WI38 (cell line): ENCODE measurements around the gene MRPL40.

Experiments
- H3K4me3 ChIP-seq: 2 replicates; pipeline ENCODE4 v1.5.1; 2011; ENCODE audit warnings: low read depth, mild to moderate bottlenecking, control low read depth, low read length
- TF ChIP-seq, protein P1 (sequence below): IDR thresholded peaks from 2 replicates; pipeline ENCODE4 v1.5.1; 2012; ENCODE audit warnings: low read depth, mild to moderate bottlenecking, control low read depth, low read length

The MRPL40 gene

DNA sequence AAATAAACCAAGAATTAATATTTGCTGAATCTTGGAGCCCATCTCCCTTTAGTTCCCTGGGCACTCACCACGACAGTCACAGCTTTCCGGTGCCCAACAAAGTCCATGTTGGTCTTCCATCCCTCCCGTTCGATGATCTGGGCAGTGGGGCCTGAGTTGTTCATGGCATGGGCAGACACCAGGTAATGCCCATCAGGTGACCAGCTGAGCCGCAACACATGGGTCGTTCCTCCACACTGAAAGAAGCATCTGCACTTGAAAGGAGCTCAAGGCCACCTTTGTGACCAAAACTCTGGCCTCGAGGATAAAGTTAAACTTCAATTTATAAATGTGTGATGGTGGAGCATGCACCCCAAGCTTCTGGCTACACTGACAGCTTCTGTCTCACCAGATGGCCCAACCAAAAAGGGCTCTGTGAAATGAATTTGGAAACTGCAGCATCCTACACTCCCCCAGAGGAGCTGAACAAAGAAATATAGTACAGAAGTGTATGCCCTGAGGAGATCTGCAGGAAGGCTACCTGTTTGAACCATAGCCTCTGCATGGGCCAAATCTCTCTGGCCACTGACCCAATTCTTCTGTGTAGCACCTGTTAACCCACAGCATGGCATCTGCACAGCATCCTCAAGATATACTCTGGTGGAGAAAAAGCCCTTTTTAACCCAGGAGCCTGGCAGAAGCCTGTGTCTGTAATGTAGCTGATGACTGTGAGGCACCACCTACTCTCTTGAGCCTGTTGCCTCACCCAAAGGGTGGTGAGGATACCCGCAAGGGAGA lies 37.9 kb upstream of the MRPL40 start:
- no peak overlapping the region for H3K4me3 ChIP-seq
- TF ChIP-seq, protein P1, sequence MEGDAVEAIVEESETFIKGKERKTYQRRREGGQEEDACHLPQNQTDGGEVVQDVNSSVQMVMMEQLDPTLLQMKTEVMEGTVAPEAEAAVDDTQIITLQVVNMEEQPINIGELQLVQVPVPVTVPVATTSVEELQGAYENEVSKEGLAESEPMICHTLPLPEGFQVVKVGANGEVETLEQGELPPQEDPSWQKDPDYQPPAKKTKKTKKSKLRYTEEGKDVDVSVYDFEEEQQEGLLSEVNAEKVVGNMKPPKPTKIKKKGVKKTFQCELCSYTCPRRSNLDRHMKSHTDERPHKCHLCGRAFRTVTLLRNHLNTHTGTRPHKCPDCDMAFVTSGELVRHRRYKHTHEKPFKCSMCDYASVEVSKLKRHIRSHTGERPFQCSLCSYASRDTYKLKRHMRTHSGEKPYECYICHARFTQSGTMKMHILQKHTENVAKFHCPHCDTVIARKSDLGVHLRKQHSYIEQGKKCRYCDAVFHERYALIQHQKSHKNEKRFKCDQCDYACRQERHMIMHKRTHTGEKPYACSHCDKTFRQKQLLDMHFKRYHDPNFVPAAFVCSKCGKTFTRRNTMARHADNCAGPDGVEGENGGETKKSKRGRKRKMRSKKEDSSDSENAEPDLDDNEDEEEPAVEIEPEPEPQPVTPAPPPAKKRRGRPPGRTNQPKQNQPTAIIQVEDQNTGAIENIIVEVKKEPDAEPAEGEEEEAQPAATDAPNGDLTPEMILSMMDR, result no peak

GRCh38 chr22:19395276-19395675 lies 37.1 kb upstream of the MRPL40 start:
- H3K4me3 ChIP-seq, result no peak overlapping the region
- TF ChIP-seq, protein P1, result no peak

DNA sequence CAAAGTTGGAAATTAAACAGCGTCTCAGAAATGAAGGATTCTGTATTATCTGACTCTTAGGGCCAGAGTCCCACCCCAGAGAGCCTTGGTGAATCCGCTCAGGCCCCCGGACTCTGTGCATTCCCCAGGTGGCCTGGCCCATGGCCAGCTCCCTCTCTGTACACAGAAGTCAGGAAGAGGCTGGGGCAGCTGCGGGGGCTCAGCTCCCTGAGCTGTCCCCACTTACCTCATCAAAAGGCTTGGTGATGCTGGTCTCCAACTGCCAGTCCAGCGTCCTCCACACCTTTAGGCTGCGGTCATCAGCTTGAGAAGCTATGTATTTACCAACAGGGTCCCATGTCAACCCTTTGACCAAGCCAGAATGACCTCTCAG lies 35.8 kb upstream of the MRPL40 start:
- TF ChIP-seq, protein P1, result no peak
- no peak overlapping the region for H3K4me3 ChIP-seq

GRCh38 chr22:19396934-19397733 lies 35.2 kb upstream of the MRPL40 start:
- TF ChIP-seq, protein P1, result no peak

GRCh38 chr22:19397734-19398104 lies 34.6 kb upstream of the MRPL40 start:
- no peak overlapping the region for H3K4me3 ChIP-seq
- TF ChIP-seq, protein P1, result no peak

More at GRCh38 chr22:19396934-19397733, 35.2 kb upstream of the MRPL40 start:
- H3K4me3 ChIP-seq, result no peak overlapping the region

- TF ChIP-seq, protein P1, result no peak
- no peak overlapping the region for H3K4me3 ChIP-seq
These were observed 34.1 kb upstream of the MRPL40 start for GRCh38 chr22:19398206-19398605.

DNA sequence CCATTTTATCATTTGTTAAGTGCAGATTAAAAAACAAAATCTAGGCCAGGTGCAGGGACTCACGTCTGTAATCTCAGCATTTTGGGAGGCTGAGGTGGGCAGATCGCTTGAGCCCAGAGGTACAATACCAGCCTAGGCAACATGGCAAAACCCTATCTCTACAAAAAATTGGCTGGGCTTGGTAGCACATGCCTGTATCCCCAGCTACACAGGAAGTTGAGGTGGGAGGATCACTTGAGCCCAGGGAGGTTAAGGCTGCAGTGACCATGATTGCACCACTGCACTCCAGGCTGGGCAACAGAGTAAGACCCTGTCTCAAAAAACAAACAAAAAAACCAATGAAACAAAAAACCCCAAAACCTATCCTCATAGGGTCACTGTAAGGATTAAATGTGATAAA lies 33.7 kb upstream of the MRPL40 start:
- H3K4me3 ChIP-seq, result no peak overlapping the region
- TF ChIP-seq, protein P1, result no peak
